Dedifferentiated amniotic fluid mesenchymal stem cell (primary cell): ENCODE data around the gene ACOX2.

Experiments used
- DNase-seq: peaks from one replicate; pipeline ENCODE4 v3.0.0-alpha.2; 2016; ENCODE audit errors: extremely low spot score

The ACOX2 gene

DNA sequence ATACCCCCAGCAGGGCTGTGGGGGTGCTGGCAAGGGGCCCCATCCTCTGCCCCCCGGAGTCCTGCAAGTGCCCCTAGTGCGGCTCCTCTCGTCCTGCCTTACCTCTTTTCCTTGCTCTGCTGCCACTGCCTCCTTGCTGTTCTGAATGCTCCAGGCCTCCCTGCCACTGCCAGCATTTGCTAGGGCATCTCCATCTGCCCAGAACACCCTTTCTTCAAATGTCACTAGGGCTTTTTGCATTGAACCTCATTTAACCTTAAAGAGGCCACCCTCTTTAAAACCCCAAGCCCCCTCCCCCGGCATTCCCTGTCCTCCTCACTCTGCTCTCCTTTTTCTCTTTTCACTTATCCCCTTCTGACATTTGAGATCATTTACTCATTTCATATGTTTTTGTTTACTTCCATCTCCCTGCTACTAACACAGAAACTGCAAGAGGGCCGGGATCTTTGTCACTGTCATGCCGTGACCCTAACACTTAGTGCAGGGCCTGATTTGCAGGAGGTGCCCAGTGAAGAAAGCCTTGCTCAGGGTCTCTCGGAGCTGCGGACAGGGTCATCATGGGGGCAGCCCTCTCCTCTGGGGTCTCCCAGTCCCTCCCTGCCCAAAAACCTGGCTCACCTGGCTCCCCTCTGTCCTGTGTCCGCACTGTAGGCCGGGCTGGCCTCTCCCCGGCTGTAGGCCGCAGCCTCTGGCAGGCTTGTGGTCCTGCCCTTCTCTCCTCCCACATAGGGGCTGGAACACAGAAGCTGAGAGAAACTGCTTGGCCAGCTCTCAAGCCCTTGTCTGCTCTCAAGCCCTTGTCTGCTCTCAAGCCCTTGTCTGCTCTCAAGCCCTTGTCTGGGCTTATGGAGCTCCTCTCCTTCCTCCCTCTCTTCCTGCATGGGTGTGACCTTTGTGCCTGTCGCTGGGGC lies at the start of gene ACOX2:
TSS of gene ACOX2 (minus strand) at position 690 of the 911 bp plus-strand sequence. CDS start 2,084 bp downstream, outside the sequence.
- DNase-seq = no peak

DNA sequence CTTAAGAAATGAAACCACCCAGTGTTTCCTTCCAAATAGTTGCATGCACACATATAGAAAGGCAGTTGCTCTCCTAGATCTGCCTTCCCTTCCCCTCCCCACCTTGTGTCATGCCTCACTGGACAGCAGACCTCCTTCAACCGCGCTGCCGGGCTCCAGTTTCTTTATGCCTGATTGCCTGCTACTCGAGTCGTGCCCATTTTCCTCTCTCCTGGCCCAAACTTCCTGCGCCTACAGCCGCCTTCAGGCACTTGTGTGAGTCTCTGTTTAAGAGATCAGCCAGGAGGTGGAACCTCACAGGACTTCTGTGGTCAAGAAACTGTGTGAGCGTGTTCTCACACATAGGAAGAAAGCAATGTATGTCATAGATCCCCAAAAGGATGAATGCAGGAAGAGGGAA lies 49.0 kb upstream of the ACOX2 start:
- no peak for DNase-seq

DNA sequence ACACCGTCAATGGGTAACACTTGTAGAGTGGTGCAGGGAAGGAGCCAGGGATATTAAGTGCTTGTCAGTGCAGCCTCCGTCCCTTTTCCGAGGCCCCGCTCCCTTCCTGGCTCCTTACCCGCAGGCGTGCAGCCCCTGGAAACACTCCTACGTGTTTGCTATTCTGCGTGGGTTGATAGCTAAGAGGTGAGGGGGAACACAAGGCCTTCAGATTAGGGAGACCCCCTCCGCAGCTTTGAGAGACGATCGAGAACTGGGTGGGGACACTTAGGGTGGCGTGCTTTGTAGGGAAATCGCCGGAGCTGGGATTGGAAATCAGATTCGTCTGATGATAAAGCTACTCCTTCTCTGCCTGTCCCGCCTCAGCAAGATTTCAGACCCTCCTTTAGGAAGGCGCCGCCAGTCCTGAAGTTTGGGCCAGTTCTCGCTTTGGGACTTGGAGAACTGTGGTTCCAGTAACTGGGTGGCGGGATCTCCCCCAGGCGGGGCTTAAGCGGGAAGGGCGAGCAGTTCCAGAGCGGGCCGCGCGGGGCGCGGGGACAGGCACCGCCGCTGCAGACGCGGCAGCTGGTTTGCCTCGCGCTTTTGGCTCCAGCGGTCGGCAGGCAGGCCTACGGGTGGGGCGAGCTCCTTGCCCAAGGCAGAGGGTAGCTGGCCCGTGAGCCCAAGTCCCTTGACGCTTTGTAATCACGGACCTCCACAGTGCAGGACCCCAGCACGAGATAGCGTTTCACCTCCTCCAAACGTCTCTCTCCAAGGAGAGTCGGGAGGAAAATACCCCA lies 48.2 kb upstream of the ACOX2 start:
- peak; percentile 59 for DNase-seq

DNA sequence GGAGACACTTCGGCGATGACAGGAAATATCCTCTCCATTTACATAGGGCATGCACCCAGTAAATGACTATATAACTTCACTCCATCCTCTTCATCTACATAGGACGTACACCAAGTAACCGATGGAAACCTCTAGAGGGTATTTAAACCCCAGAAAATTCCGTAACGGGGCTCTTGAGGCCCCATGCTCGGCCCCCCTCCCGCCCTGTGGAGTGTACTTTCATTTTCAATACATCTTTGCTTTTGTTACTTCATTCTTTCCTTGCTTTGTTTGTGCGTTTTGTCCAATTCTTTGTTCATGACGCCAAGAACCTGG lies 47.7 kb upstream of the ACOX2 start:
- no peak for DNase-seq

DNA sequence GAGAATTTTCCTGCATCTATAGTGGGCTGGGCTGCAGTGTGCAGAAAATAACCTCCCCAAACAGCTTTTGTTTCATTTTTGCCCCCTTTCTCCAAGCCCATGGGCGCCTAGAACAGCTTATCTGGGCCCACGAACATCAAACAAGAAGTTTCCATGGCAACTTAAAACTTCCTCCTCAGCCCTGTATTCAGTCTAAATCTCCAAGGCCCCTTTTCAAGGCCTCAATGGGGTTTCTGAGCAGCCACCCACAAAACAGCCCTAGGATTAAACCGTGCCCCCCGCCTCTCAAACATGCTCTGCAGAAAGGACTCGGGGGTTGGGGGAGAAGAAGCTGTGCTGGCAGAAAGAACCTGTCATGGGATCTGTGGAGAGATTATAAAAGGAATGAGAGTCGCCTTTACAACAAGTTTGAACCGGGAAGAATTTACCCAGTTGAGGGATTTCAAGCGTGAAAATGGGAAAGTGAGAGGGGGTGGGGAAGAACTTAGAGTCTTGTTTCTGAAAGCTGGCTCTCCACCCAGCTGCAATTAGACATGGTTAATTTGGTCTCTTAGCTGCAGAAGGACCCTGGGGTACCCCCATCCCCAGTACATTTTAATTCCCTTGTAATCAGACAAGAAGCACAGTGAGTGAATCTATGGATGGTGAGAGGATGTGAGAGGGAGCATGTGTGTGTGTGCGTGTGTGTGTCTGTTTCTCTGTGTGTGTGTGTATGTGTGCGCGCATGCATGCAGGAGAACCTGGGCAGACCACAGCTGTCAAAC lies 44.5 kb upstream of the ACOX2 start:
- DNase-seq = no peak

DNA sequence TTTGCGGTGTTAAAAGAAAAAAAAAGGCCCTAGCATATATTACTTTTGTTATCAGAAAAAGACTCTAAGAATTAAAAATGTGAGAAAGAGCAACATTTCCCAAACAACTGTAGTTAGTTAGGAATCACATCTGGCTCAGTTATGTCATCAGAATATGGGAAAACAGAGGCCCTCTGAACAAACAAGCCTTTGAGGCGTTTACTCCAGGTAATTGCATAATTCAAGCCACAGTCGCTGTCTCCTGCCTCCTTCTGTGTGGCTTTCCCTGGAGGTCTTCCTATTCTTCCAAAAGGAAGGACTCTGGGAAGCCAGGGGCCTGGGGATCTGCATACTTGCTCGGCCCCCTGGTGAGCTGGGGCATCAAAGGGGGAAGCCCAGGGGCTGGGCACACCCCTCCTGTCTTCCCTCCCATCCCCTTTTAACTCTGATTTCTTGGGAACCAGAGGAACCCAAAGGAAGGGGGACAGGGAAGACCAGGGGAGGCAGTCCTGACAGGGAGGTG lies 43.9 kb upstream of the ACOX2 start:
- no peak for DNase-seq

DNA sequence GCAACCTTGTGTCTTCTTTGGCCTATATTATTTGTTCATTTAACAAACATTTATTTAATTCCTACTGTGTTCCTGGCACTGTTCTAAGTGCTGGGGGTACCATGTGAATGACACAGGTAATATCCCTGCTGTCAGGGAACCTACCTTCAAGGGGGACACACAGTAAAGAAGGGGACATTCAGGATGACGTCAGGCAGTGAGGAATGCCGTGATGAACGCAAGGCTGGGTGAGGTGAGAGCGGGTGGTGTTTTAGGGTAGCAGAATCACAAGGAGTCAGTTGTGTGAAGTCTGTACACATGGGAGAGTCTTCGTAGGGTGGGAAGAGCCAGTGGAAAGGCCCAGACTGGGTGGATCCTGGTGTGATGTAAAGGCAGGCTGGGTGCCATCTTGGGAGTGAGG lies 41.9 kb upstream of the ACOX2 start:
- no peak for DNase-seq

DNA sequence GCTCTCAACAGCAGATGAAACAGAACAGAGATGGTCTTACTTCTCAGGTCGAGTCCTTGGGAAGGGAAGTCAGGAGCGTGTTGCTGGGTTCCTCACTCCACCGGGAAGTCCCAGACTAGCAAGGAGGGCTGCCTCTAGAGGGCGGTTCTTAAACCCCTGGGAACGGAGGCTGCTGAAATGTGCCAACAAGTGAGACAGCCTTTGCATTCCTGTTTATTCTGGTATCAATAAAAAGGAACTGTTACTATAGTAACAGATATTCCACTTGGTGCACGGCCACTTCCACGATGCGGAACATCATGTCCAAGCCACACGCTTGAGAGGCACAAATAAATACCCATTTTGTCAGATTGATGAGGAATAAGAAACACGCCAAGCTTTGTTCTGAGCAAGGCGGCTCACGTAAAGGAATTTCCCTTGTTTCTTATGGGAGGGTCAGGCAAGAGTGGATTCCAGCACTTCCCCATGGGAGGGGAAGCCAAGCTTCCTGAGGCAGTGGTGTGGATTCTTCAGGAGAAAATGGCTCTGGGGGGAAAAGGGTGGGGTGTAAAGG lies 40.4 kb upstream of the ACOX2 start, which contains the start of gene FAM107A:
TSS of gene FAM107A (minus strand) at position 123 of the 553 bp plus-strand sequence. CDS start 7,531 bp downstream, outside the sequence.
- DNase-seq = peak; percentile 48

DNA sequence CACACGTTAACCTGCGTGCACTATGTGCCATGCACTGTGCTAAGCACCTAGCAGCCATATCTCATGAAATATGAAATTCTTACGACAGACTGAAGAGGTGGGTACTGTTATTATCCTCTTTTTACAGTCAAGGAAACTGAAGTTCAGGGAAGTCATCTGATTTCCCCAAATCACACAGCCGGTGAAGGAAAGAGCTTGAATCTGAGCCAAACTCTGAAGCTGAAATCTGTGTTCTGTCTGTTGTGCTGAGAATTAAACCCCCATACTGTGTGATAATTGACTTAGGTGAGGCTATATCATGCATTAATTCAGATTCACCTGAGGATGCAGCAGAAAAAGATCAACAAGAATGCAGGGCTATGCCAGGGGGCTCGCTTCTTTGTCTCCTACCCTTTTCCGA lies 39.7 kb upstream of the ACOX2 start:
- DNase-seq = no peak

DNA sequence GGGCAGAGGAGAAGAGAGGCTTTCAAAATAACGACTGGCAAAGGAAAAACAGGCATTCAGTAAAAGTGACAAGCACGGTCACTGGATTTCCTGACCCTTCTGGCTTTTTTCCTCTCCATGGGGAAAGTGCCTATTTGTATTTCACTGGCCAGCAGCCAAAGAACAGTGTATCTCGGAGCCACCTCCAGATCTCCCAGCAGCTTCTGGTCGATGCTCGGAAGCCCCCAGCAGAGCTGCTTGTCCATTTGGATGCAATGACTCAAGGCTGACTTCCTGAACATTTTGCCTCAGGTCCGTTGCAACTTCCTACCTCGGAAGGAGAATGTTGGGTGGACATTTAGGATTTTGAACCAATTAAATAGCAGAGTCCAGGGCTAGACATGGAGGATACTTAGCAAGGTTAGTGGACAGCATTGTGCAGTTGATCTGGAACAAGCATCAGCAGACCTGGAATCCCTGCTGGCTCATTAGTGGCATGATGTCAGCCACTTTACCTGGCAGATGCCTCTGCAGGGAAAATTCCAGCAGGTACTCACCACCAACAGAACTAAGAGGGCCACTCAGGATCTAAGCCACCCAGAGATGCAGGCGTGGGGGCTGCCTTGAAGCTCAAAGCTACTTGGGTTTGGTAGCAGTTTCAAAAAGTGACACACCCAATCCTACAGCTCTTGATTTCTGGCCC lies 39.1 kb upstream of the ACOX2 start:
- no peak for DNase-seq

DNA sequence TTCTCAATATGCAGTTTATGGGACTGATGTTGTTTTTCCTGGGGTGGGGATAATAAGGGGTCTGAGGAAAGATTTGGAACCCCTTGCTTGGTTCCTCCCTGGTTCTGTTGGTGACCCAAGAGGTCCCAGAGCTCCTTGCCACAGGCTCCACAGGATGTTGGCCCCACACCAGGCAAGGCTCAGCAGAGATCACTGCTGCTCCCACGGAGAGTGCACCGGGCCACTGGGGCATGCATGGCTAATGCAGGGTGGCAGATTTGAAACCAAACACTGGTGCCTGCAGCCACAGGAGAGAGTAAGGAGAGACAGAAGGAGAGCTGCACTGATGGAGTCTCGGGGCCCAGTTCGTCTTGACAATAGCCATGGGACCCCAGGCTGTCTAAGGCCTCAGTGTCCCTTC lies 37.7 kb upstream of the ACOX2 start:
- no peak for DNase-seq

DNA sequence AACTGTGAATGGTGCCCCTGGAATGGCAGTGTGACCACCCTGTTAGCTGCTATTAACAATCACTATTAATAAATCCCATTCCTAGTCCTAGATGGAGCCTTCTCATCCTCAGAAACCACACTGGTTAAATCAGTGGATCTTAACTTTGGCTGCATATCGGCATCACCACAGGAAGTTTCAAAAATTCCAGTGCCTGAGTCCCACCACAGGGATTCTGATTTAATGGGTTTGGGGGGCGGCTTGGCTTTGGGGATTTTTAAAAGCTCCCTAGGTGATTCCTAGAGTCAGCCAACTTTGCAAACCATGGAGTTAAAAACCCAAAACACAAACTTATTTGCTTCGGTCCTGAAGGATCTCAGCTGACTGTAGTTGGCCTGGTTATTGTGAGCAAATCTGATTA lies 37.1 kb upstream of the ACOX2 start:
- no peak for DNase-seq

DNA sequence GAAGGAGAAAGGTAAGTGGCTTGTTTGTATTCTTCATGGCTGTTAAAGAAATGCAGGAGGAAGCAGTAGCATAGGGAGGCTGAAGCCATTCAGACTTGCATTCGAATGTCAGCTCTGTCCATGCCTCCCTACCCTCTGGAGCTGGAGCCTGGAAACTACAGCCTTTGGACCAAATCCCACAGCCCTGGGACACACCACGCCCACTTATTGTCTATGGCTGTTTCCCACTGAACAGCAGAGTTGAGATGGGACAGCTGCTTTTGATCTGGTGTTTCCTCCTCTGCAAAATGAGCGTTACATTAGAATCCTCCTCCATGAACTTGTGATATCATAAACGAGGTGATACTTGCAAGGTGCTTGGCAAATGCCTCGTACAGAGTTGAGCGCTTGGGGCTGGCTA lies 36.6 kb upstream of the ACOX2 start:
- DNase-seq = no peak

DNA sequence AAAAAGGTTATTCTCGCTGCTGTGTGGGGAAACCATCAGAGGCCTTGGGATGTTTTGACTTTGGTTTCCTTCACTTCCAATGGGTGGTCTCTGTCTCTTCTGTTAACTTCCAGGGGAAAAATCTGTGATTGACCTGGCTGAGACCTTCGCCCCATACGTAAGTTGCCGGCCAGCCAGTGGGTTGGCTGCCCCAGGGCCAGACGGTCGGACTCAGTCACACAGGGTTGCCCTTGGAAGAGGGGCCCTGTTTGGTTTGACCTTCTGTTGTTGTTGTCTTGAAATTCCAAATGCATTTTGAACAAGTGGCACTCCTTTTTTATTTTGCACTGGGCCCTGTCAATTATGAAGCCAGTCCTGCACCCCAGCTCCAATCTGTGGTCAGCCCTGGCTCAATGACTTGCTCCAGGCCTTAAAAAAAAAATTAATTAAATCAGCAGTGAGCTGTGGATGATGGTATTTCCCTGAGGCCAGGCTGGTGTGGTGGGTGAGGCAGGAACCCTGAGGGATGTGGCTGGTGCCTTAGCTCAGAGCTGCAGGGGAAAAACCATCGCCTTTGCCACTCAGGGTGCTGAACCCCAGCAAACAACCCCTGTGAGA lies 35.7 kb upstream of the ACOX2 start:
- no peak for DNase-seq

DNA sequence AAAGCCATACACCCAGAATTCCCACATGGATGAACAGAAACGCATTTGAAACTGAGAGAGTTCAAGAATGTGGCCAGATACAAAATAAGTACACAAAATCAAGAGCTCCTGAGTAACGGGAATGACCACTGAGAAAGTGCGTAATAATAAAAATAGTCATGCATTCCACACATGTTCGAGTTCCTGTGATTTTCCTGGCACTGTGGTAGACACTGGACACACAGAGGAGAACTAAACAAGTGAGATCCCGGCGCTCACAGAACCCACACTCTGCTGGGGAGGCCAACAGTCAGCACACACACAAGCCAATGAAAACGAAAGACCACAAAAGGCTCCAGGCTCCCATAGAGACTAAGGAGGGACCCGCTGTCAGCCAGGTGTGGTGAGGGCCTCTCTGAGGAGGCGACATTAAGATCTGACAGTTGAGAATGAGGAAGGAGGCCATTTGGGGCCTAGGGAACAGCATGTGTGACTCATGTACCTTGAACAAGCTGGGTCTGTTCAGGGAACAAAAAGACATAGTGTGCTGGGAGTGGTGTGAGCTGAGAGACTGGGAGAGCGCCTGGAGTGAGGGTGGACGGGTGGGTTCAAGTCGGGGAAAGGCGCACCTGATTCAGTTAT lies 35.1 kb upstream of the ACOX2 start:
- DNase-seq = no peak

DNA sequence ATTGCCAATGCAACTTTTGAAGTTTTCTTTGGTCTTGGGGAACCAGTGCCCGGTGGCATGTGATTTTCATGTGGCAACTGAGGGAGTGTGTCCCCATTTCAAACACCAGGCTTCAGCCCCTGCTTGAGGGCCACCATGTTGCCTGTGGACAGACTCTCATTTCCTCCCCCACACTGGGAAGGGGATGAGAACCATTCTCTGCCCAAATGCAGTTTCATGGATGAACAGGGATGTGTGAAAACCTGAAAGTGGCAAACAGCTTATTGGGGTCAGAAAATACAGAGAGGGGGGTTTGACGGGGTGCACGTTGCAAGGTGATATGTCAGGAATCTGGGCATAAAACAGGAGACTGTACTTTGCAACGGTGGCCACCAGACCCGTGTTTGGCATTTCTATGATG lies 33.9 kb upstream of the ACOX2 start:
- DNase-seq = no peak

DNA sequence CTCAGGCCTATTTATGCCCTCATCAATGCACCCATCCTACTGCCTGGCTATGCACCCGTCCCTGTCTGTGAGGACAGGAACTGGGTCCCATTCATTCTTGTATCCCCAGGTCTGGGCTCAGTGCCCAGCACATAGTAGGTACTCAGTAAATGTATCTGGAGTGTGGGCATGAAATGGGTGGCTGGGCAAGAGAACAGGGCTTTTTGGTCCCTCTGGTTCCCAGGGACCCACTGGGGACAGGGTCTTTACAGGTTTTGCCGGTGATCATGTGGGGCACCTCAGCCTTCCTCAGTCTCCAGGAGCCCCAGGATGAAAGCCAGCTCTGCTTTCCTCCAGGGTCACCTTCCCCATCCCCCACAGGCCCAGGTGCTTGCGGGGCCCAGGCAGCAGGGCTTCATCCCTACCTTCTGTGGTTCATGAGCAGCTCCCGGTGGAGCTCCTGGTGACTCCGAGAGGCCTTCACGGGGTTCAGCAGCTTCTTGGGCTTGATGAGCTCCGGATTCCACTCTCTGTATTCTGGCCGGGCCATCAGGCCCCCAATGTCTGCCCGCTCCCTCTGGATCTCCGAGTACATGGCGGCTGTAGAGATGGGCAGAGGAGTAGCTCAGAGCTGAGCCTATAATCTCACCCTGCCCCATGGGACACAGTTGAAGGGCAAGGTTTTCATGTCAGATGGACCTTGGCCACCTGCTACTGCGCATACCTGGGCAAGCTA lies 32.5 kb upstream of the ACOX2 start:
- no peak for DNase-seq

DNA sequence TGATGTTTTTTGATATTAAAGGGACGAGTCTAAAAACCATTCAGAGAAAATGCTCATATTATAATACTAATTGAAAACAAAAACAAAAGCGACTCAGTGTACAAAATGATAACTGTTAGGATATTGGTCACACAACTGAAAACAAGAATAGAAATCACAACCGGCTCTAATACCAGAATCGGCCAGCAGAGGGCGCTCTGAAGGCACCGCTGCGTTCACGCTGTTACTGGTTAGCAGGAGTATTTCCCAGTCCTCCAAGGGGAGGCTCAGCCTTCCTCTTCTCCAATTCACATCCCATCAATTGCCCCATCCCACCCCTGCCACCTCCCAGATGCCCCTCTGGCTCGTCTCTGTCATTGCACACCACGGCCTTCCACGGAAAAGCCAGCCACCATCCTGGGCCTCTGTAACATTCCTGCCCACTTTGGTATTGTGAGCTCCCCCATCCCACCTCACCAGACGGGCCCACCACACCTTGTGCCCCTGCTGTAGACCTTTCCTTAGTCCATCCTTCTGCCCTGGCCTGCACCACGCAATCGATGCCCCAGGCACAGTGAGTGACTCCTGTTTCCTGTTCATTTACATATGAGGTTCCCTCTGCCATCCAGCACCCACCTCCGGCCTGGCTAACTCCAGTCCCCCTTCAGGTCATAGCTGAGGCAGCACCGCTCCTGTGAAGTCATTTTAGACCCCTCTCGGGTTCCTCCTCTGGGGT lies 31.7 kb upstream of the ACOX2 start:
- peak; percentile 67 for DNase-seq

DNA sequence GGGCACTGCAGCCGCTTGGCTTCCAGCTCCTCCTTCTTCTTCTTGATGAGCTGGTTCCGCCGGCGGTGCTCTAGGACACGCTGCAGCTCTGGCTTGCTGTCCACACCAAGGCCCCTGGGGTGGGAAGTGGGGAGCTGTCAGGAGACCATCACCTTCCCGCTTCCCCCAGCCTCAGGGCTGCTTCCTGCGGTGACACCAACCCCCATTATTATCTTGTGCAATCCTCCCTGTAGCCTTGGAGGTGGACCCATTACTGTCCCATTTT lies 30.2 kb upstream of the ACOX2 start:
- no peak for DNase-seq
